ENCODE results near the gene GALNT9. TPM values are rescaled to one million over a fixed set of nuclear protein-coding genes. Genes with fewer than 3 reads are reported as not detected.
"Not testable (repeated sequence)": the region's sequence is repeated elsewhere in the genome, so short reads cannot be mapped to it uniquely, and the experiment has no call there.

GALNT9 gene
- total and polyA plus RNA-seq, 2 experiments from 2014 or later, result 3.9 to 4.7 TPM

GRCh38 chr12:132267873-132268272, 61.5 kb downstream of the GALNT9 start:
- Histone ChIP-seq H3K9me2 (replicated peaks; ENCODE audit: insufficient read depth) (no peaks in the 10 kb centered on the region), H3K27ac (no peak overlapping the region)

GRCh38 chr12:132266802-132267201, 62.6 kb downstream of the GALNT9 start:
- no peaks in the 10 kb centered on the region for H3K36me3 ChIP-seq (replicated peaks; ENCODE audit: insufficient read depth, low read depth)
- no peaks in the 10 kb centered on the region for H3K9me3 ChIP-seq (ENCODE audit: low read depth)
- no peaks in the 10 kb centered on the region for H3K9me2 ChIP-seq (replicated peaks; ENCODE audit: insufficient read depth)
- no peaks in the 10 kb centered on the region for H3K79me2 ChIP-seq
- no peak overlapping the region for H3K4me3 ChIP-seq
- no peak overlapping the region for H3K4me2 ChIP-seq
- WGBS (ENCODE audit: low lambda C conversion rate, missing lambda C conversion rate), result 91% methylated on average over 18 of the region's 18 CpGs
- H4K20me1 ChIP-seq (ENCODE audit: insufficient read depth, poor library complexity, severe bottlenecking), result no peaks in the 10 kb centered on the region
- TF ChIP-seq CTCF (IDR thresholded peaks at IDR 0.05; ENCODE audit: poor library complexity) (no peak), EZH2 (IDR thresholded peaks at IDR 0.05; ENCODE audit: borderline replicate concordance) (no peak)
- H3K27me3 ChIP-seq, result peaks cover 5% of the 10 kb centered on the region
- no peak overlapping the region for H2AFZ ChIP-seq
- DNase-seq (ENCODE audit: low spot score), result no peak
- H3K27ac ChIP-seq, result no peak overlapping the region
- no peaks in the 10 kb centered on the region for H3K4me1 ChIP-seq (ENCODE audit: insufficient read depth)

More at GRCh38 chr12:132267873-132268272, 61.5 kb downstream of the GALNT9 start:
- peaks cover 5% of the 10 kb centered on the region for H3K27me3 ChIP-seq
- H3K9me3 ChIP-seq (ENCODE audit: low read depth), result no peaks in the 10 kb centered on the region
- H2AFZ ChIP-seq, result no peak overlapping the region
- no peaks in the 10 kb centered on the region for H3K36me3 ChIP-seq (replicated peaks; ENCODE audit: insufficient read depth, low read depth)
- no peaks in the 10 kb centered on the region for H3K79me2 ChIP-seq
- H3K4me3 ChIP-seq, result no peak overlapping the region
- no peak for DNase-seq (ENCODE audit: low spot score)
- H3K4me2 ChIP-seq, result no peak overlapping the region
- H4K20me1 ChIP-seq (ENCODE audit: insufficient read depth, poor library complexity, severe bottlenecking), result no peaks in the 10 kb centered on the region
- no peaks in the 10 kb centered on the region for H3K4me1 ChIP-seq (ENCODE audit: insufficient read depth)
- 94% methylated on average over 10 of the region's 10 CpGs for WGBS (ENCODE audit: low lambda C conversion rate, missing lambda C conversion rate)
- TF ChIP-seq EZH2phosphoT487 (IDR thresholded peaks at IDR 0.05; ENCODE audit: low read depth, severe bottlenecking, unreplicated experiment), result no peak

- Histone ChIP-seq H3K27ac (no peak overlapping the region), H4K20me1 (ENCODE audit: insufficient read depth, poor library complexity, severe bottlenecking) (no peaks in the 10 kb centered on the region), H3K36me3 (replicated peaks; ENCODE audit: insufficient read depth, low read depth) (no peaks in the 10 kb centered on the region), H3K9me3 (ENCODE audit: low read depth) (no peaks in the 10 kb centered on the region), H3K27me3 (peaks cover 5% of the 10 kb centered on the region), H3K79me2 (no peaks in the 10 kb centered on the region), H3K9me2 (replicated peaks; ENCODE audit: insufficient read depth) (no peaks in the 10 kb centered on the region), H3K4me1 (ENCODE audit: insufficient read depth) (no peaks in the 10 kb centered on the region), H2AFZ (no peak overlapping the region), H3K4me2 (no peak overlapping the region), H3K4me3 (no peak overlapping the region)
- no peak for TF ChIP-seq EZH2phosphoT487 (IDR thresholded peaks at IDR 0.05; ENCODE audit: low read depth, severe bottlenecking, unreplicated experiment)
- no peak for TF ChIP-seq CTCF (IDR thresholded peaks at IDR 0.05; ENCODE audit: poor library complexity)
- TF ChIP-seq EZH2 (IDR thresholded peaks at IDR 0.05; ENCODE audit: borderline replicate concordance), result no peak
- 84% methylated on average over 9 of the region's 9 CpGs for WGBS (ENCODE audit: low lambda C conversion rate, missing lambda C conversion rate)
- no peak for DNase-seq (ENCODE audit: low spot score)
Observed at GRCh38 chr12:132266370-132266769, 63.0 kb downstream of the GALNT9 start.

GRCh38 chr12:132265822-132266221, 63.6 kb downstream of the GALNT9 start:
- H3K9me3 ChIP-seq (ENCODE audit: low read depth); H3K9me2 ChIP-seq (replicated peaks; ENCODE audit: insufficient read depth); H3K4me2 ChIP-seq; H3K27me3 ChIP-seq; H3K4me3 ChIP-seq; H3K79me2 ChIP-seq; H4K20me1 ChIP-seq (ENCODE audit: insufficient read depth, poor library complexity, severe bottlenecking); H2AFZ ChIP-seq; DNase-seq (ENCODE audit: low spot score); H3K4me1 ChIP-seq (ENCODE audit: insufficient read depth); H3K36me3 ChIP-seq (replicated peaks; ENCODE audit: insufficient read depth, low read depth); H3K27ac ChIP-seq: not testable (repeated sequence)
- WGBS (ENCODE audit: low lambda C conversion rate, missing lambda C conversion rate), result 94% methylated on average over 19 of the region's 27 CpGs

All from hepatocyte (in vitro differentiated cells).